Activated gamma-delta T cell treated with Interleukin-2 at 50 U/mL for 16 hours (primary cell): ENCODE measurements around the gene TUBGCP3.
"Not testable (repeated sequence)": the region's sequence is repeated elsewhere in the genome, so short reads cannot be mapped to it uniquely, and the experiment has no call there.

ENCODE experiments used
- DNase-seq: peaks from one replicate; pipeline ENCODE4 v3.0.0-alpha.2; 2020

The TUBGCP3 gene

DNA sequence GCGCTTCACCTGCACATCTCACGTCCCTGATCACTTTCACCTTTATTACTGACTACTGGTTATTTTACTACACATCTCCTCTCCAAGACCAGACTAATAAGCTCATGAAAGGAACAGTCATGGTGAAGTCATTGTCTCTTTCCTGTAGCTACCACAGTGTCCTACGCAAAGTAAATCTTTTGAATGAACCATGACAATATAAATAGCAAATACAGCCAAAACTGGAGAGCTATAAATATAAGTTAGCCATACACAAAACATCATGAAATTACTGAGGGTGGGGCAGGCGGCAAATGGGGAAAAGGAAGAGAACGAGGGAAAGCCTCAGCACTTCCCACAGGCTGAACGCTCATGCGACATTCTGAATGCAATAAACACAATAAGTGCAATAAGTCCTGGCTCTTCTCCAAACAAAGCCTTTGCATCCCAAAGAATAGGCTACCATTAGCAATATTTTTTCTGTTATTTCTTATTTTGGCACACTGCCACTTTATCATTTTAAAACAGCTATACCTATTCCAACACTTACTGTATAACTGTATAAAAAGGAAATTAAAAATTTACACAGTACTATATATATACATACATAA lies 62.5 kb downstream of the TUBGCP3 start:
- DNase-seq: no peak

DNA sequence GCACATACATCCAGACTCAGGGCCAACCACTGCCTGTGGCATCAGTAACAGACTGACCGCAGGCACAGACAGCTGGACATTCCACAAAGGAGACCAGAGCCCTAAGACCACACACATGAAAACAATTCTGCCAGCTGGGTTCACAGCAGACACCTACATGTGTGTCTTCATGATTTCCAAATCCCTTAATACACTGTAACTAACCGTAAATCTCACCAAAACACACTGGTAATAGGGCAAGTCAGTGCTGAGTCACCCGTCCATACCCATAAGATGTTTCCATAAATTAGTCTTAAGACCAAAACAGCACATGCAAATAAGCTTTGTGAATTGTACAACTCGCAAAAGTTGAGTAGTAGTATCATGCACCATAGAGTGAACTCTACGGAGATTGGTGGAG lies 65.4 kb downstream of the TUBGCP3 start:
- DNase-seq: no peak

DNA sequence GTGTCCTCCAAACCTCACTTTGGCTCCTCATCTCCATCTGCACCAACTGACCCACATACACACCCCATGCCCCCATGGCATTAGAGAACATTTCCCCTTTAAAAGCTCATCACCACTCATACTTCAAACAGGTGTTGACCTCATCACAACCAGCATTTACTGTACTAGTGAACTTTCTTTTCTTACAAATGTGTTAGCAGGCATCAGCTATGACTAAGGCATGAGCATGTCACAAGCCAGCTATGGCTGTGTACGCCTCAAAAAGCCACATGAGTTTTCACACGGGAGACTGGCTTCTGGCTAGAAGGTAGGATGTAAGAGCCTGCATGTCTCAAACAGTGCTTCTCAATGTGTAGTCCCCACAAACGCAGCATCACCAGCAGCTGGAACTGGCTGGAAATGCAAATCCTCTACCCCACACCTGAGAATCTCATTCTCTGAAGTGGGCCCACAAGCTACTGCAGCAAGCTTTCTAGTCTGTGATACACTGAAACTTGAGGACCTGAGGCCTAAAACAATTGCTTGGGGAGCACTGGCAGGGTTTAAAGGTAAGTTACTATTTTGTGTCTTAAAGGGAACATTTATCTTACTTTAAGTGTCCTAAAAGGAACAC lies 66.8 kb downstream of the TUBGCP3 start:
- no peak for DNase-seq

DNA sequence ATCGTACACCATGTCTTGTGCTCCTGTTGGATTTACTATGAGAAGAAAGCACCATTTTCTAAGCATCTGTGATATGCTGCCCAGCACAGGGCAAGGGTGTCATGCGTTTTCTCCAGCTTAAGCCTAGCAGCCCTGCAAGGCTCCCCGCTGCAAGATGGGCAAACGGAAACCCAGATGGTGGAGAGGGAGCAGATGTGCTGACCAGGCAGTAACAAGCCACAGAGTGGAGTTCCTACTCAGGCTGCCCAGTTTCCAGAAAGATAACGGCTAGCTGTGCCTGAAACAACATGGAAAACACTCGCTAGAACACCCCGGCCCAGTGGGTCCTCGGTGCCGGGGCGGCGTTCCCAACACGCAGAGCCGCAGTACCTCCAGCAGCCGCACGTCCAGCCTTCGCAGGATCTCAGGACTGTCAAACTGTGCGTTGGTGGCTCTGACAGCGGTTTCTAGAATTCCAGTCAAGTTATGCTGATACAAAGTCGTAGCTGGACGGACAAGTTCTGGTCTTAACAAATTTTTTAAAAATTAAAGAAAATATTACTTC lies 68.4 kb downstream of the TUBGCP3 start:
- no peak for DNase-seq

DNA sequence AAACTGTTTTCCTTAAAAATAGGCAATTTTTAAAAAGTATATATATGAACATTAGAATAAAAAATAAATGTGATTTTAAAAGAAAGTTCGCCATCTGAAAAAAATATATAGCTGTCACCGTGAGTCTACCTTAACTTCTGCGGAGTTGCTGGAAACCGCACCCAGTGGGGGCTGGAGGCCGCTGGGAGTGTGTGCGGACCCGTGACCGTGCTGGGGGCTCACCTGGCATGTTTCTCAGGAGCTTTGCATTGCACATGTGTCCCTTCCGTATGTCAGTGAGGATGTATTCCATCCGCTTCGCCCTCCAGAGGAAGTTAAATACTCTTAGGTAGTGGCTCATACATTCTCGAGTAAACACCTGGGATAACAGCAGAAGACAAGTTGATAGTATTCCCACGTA lies 71.7 kb downstream of the TUBGCP3 start:
- no peak for DNase-seq

DNA sequence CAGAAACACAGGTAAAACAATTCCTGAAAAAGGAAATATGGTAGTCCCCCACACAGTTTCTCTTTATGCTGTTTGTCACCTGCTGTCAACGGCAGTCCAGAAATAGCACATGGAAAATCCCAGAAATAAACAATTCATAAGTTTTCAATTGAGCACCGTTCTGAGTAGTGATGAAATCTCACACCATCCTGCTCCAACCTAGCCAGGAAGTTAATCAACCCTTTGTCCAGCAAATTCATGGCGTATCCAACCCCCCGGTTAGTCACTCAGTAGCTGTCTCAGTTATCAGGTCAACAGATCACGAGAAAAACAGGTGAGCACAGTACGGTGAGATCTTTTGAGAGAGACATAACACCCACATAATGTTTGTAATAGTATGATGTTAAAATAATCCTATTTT lies 74.2 kb downstream of the TUBGCP3 start:
- no peak for DNase-seq

DNA sequence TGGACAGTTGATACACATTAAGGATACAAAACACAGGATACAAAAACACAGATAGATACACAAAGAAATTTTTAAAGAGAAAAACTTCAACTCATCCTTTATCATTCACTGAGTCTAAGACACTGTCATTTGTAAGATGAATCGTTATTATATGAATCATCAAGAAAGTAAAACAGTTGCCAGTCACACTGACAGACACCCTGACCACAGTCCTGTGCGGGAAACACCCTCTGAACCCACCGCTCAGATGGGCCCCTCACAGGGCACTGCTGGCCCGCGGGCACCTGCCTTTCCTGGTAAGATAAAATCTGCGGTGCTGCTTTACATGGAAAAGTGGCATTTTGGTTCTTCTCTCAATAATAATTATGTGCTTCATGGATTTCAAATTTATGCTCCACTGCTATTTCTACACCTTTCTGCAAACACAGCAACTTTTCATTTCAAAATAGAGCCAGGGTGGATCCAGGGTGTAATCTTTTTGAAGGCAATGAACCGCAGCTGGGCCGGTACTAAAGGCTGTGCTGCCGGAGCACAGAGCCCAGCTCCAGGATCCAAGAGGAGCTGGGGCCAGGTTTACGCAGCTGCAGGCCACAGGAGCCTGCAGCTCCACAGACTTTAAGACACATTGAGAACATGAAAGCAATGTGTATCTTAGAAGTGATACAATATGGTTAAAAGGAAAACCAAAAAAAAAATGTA lies 76.8 kb downstream of the TUBGCP3 start:
- DNase-seq: no peak

DNA sequence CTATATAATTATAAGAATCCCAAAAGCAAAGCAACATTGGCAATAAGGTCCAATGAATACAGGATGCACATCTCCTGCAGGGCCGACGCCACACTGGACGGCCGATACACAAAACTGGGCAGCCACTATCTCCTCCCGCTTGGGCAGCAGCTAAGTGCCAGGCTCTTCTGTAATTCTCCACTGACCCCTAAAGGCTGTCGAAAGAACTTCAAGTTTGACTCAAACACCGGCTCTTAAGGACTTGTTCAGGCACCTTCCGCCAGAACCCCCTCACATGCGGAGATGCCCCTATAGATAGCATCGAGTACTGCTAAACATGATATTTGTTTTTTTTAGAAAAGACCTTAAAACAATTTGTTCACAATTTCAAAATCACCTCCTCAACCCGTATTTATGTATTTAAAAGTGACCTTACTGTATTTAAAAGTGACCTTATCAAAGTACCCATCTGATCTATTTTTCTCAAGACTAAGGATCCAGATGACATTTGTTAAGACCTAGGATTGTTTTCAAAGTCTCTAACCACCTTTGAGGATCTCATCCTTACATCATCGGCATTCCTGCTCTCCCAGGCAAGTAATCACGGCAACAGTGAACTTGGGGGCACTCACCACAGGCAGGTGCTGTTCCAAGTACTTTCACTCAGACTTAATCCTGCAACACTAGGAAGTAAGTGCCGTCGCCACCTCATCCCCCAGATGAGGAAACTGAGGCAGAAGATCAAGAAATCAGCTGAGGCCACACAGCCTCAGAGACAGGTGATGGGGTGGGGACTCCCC lies 77.8 kb downstream of the TUBGCP3 start:
- no peak for DNase-seq

DNA sequence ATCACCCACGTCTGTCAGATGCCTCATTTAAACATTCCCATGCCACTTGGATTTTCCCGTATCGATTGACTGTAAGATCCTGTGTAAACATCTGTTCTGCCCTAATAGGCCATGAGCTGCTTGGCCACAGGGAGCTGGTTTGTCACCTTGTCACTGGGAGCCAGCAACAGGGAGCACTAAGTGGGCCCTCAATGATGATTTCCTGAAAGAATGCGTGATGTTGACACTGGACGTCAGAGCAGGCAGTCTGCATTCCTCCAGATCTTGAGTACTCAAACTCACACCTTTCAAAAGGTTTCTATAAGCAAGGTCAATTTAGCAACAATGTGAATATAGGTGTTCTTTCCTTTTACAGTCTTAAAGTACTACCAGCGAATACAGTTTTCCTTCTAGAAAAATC lies 78.8 kb downstream of the TUBGCP3 start:
- DNase-seq: no peak

DNA sequence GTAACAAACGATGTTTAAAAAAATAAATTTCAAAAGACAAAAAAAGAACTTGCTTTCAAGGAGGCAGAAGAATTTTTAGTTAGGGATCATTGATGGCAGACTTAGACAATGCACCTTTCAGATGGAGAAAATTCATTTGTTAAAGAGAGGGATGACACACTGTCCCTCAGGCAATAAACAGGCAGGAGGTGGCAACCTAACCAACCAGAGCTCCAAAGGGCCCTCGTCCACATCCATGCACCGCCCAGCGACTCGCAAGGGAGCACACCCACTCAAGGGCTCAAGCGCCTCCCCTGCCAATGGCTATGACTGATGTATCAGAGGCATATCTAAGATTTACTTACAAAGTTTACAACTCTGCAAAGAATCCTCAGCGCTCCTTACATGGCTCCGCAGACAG lies 81.9 kb downstream of the TUBGCP3 start:
- DNase-seq: no peak

DNA sequence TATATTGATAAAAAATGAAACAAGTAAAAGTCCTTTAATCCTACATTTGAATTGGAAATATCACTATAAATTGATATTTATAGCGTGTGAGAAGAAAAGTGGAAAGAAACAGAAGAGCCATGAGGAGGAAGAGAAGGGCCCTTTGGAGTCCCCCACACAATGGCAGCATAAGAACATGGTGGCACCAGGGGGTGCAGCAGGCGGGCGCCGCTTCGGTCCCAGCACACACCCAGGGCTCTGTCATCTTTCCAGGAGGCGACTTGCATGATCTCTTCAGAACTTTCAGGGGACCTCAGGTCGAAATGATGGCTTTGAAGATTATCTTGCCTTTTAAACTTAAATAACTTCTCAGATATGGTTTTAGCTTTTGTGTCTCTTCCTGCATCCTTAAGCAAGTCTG lies 91.8 kb downstream of the TUBGCP3 start:
- DNase-seq: no peak

DNA sequence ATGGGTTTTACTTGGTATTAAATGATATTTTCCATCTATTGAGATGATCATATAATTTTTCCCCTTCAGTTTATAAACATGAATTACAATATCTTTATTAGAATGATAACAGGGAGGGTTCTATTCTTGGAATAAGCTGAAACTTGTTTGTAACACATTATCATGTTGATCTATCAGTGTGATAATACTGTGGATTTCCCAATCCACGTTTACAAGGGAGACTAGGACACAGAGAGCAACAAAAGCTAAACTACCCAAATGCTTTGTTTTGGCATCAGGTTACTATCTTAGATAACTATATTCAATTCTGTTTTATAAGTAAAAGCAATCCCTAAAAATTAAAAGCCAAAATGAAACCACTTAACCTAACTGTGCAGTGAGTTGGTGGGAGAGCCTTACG lies 92.5 kb downstream of the TUBGCP3 start:
- no peak for DNase-seq

DNA sequence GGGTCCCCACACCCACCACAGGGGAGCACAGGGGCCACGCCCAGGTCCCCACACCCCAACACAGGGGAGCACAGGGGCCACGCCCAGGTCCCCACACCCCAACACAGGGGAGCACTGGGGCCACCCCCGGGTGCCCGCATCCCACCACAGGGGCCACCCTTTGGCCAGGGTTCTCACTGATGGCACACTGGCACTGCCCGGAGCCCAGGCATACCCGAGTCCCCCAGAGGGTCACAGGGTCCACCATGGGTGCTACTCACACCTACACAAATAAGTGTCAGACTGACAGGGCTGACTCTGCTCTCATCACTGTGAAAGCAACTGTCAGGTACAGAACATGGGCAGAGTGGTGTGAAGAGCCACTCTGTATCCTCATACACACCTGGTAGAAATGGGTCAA lies 98.8 kb downstream of the TUBGCP3 start:
- no peak for DNase-seq

DNA sequence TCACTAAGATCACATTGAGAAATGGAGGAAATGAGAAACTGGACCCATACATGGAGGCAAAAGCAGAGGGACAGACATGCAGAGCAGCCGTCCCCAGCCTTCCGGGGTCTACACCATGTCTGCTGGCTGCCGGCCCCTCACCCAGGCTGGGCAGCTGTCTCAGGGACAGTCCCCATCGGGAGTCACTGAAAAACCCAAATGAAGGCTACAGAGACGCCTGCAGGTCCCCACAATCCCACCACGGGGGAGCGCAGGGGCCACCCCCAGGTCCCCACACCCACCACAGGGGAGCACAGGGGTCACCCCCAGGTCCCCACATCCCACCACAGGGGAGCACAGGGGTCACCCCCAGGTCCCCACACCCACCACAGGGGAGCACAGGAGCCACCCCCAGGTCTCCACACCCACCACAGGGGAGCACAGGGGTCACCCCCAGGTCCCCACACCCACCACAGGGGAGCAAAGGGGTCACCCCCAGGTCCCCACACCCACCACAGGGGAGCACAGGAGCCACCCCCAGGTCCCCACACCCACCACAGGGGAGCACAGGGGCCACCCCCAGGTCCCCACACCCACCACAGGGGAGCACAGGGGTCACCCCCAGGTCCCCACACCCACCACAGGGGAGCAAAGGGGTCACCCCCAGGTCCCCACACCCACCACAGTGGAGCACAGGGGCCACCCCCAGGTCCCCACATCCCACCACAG lies 99.5 kb downstream of the TUBGCP3 start:
- DNase-seq: not testable (repeated sequence)

DNA sequence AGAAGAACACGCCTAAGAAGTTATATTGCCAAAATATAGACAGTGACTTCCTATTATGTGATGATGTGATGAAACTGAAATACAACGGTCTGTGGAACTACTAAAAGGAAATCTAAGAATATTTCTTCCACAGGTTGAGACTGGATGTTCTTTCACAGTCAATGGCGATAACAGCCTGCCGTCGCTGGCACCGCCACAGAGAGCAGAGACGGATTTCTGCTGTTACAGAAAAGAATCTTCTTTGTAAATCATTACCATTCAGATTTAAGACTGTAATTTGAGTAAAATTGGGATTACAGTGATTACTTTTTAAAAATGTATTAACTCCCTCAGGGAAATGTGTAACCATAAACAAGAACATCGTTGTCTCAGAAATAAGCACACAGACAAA lies 100.8 kb downstream of the TUBGCP3 start:
- no peak for DNase-seq

DNA sequence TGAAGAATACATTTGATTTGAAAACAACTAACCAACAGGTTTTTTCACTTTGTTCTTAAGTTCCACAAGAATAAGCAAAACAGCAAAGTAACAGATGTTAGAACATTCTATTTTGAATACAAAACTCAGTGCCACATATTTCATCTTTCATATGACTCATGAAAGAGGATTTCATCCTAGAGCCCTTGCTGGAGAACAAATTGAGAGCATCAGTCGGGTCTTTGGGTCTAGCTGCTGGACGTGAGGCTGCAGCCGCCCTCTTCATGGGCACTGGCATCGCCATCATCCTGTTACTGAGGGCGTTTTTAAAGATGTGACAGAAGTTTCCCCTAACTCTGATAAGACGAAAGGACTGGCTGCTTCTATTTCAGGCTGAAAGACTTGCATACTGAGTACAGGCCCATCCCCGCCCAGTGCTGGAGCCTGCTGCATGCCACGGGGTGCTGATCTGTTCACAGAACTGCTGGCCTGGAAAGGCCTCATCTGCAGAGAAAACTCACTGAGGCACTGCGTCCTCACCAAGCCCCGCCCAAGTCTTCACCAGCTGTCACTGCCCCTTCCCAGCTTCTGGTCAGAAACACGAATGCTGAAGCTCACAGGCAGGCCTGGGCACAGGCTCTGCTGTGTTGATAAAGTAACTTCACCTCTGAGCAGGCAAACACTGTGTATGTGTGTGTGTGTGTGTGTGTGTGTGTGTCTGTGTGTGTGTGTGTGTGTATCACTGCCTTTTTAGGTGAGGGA lies 101.4 kb downstream of the TUBGCP3 start:
- DNase-seq: no peak

DNA sequence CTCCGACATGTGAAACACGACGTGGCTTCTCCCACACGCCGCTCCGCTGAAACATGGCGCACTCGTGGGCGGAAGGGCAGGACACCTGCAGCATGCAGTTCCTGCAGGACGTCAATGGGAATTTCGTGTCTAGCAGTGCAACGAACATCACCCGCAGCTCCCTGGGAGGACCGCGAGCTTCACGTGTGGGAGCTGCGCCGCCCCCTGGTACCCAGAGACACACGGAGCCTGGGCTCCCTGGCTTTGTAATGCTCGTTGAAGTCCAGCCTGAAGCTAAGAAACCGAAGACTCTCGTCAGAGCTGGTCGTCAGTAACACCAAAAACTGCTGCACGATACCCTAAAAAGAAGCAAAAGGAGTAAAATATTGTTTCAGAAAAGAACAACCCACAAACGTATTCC lies 102.1 kb downstream of the TUBGCP3 start:
- DNase-seq: not testable (repeated sequence)

DNA sequence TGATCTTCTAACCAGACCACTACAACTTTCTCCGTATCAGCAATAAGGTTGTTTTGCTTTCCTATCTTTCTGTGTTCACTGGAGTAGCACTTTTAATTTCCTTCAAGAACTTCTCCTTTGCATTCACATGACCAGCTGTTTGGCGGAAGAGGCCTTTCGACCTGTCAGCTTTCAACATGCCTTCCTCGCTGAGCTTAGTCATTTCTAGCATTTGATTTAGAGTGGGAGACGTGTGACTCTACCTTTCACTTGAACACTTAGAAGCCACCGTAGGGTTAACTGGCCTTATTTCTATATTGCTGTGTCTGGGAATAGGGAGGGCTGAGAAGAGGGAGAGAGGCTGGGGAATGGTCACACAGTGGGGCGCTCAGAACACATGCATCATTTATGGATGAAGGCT lies 104.7 kb downstream of the TUBGCP3 start:
- no peak for DNase-seq

DNA sequence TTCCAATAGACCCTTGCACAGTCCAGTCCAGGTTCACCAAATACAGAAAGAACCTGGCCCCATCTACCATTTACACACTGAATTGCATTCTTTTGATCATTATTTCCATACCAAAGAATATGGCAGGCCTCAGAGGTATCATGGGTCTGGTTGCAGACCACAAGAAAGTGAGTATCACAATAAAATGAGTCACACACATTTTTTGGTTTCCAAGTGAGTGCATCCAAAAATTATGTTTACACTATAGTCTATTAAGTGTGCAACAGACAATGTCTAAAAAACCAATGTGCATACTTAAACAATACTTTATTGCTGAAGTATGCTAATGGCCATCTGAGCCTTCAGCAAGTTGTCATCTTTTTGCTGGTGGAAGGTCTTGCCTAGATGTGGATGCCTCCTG lies 106.5 kb downstream of the TUBGCP3 start:
- no peak for DNase-seq

DNA sequence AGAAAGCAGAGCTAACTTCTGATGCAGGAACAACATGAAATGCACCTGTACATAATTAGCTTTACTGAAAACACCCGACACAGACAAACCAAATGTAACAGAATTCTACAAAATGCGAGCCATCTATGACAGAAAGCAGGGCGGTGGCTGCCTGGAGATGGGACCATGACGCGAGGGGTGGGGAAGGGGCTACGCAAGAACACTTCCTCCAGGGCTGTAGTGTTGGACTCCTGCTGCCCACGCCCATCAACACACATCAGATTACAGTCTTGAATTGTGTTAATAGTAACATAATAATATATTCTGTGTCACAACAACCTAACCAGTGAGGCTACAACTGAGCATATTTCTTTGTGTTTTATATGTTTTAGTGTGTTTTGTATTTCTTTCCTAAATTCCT lies 108.6 kb downstream of the TUBGCP3 start:
- no peak for DNase-seq

DNA sequence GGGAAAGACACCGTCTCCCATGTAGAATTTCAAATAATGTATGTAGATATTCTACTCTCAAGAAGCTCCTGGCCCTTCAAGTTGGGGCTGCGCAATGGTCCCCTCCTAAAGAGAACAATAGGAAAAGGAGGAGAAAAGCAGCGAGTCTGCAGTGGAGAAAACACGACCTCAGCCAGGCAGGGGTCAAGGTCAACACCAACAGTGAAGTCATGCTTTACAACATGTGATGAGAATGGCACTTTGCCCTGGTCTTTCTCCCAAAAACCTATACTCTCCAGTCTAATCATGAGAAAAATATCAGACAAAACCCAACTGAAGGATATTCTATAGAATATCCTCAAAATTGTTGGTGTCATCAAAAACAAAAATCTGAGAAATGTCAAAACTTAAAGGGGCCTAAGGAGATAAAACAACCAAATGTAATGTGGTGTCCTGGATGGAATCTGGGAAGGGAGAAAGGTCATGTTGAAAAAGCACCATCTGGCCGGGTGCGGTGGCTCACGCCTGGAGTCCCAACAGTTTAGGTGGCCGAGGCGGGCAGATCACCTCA lies 110.8 kb downstream of the TUBGCP3 start:
- no peak for DNase-seq

DNA sequence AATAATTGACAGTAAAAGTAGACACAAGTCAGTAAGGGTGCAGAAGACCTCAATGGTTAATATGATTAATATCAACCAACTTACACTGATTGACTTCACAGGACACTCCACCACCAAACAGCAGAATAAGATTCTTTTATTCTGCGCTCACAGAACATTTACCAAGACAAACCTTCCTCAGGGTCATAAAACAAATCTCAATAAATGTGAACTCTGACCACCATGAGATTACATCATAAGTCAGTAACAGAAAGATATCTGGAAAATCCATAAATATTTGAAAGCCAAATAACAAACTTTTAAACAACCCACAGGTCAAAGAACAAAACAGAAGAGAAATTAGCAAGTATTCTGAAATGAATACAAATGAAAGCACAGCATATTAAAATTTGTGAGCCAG lies 112.1 kb downstream of the TUBGCP3 start:
- no peak for DNase-seq
